ENCODE data around the gene SEM1. TPM values are rescaled to one million over a fixed set of nuclear protein-coding genes. Genes with fewer than 3 reads are reported as not detected.
"Not testable (repeated sequence)": the region's sequence is repeated elsewhere in the genome, so short reads cannot be mapped to it uniquely, and the experiment has no call there.

The SEM1 gene
- total RNA-seq, 4 donors from 2014 or later: 9.7 to 52.8 (median 24.0) TPM

GRCh38 chr7:96647733-96648132 lies 61.9 kb downstream of the SEM1 start:
- WGBS, 2 donors: 71 to 73% methylated on average over 3 of the region's 3 CpGs
- DNase-seq (ENCODE audit: low spot score in 2 of 2): no peak
- intact Hi-C loops (cut with DNase I; ENCODE audit: low total_unique reads): no loop called here
- no peak for TF ChIP-seq POLR2A (IDR thresholded peaks at IDR 0.05)
- H3K4me3 ChIP-seq (ENCODE audit: low read depth, poor library complexity, severe bottlenecking): no peak overlapping the region

- TF ChIP-seq POLR2A (IDR thresholded peaks at IDR 0.05) (no peak), CTCF (IDR thresholded peaks at IDR 0.05) (no peak)
- 94% methylated on average over 3 of the region's 3 CpGs for WGBS, 2 donors
- no peak overlapping the region for H3K4me3 ChIP-seq (ENCODE audit: low read depth, poor library complexity, severe bottlenecking)
- DNase-seq (ENCODE audit: low spot score in 2 of 2): no peak
- intact Hi-C loops (cut with DNase I; ENCODE audit: low total_unique reads): no loop called here
Observed at GRCh38 chr7:96645084-96645483, 64.6 kb downstream of the SEM1 start.

- H3K4me3 ChIP-seq (ENCODE audit: low read depth, poor library complexity, severe bottlenecking); DNase-seq (ENCODE audit: low spot score in 2 of 2); intact Hi-C loops (cut with DNase I; ENCODE audit: low total_unique reads): not testable (repeated sequence)
- 94 to 96% methylated on average over 4 of the region's 4 CpGs for WGBS, 2 donors
Observed at GRCh38 chr7:96643436-96643835, 66.2 kb downstream of the SEM1 start.

- TF ChIP-seq CTCF (IDR thresholded peaks at IDR 0.05): no peak
- no peak for TF ChIP-seq POLR2A (IDR thresholded peaks at IDR 0.05)
- intact Hi-C loops (cut with DNase I; ENCODE audit: low total_unique reads): no loop called here
- H3K4me3 ChIP-seq (ENCODE audit: low read depth, poor library complexity, severe bottlenecking): no peak overlapping the region
Observed at GRCh38 chr7:96640054-96640453, 69.6 kb downstream of the SEM1 start.

More at GRCh38 chr7:96640054-96640453, 69.6 kb downstream of the SEM1 start:
- DNase-seq (ENCODE audit: low spot score in 2 of 2): no peak
- WGBS, 2 donors: 87% methylated on average over 2 of the region's 2 CpGs

Data from lower leg skin (tissue), 4 donors.